Measurements from ENCODE around the gene PKNOX2. TPM values are rescaled to one million over a fixed set of nuclear protein-coding genes. Genes with fewer than 3 reads are reported as not detected.

PKNOX2 gene
- total RNA-seq, 1 donor from 2014 or later: not detected

- ChIA-PET POLR2A (no interaction called here), CTCF (no interaction called here)
- ATAC-seq (ENCODE audit: low read depth): no peak
- no peak overlapping the region for H3K4me3 Mint-ChIP-seq
- H3K36me3 Mint-ChIP-seq (ENCODE audit: low read depth): no peaks in the 10 kb centered on the region
- peaks cover 8% of the 10 kb centered on the region for H3K27me3 Mint-ChIP-seq
- H3K27ac Mint-ChIP-seq: no peak overlapping the region
- intact Hi-C loops (cut with micrococcal nuclease): no loop called here
- no peak for TF ChIP-seq CTCF (IDR thresholded peaks at IDR 0.05)
- no peaks in the 10 kb centered on the region for H3K4me1 Mint-ChIP-seq
- no peaks in the 10 kb centered on the region for H3K9me3 Mint-ChIP-seq
- DNase-seq: no peak
Observed at GRCh38 chr11:125274309-125274708, 109.8 kb downstream of the PKNOX2 start.

GRCh38 chr11:125274774-125275173 is 110.2 kb downstream of the PKNOX2 start:
- no peak overlapping the region for H3K27ac Mint-ChIP-seq
- no peak overlapping the region for H3K4me3 Mint-ChIP-seq
- ATAC-seq (ENCODE audit: low read depth) (no peak), DNase-seq (no peak)
- H3K27me3 Mint-ChIP-seq: peaks cover 8% of the 10 kb centered on the region
- no peaks in the 10 kb centered on the region for H3K36me3 Mint-ChIP-seq (ENCODE audit: low read depth)
- H3K9me3 Mint-ChIP-seq: no peaks in the 10 kb centered on the region
- no peaks in the 10 kb centered on the region for H3K4me1 Mint-ChIP-seq
- TF ChIP-seq CTCF (IDR thresholded peaks at IDR 0.05): no peak
- intact Hi-C loops (cut with micrococcal nuclease): no loop called here
- CTCF ChIA-PET: no interaction called here
- POLR2A ChIA-PET: no interaction called here

GRCh38 chr11:125275905-125276618 is 111.5 kb downstream of the PKNOX2 start:
- no peak overlapping the region for H3K27ac Mint-ChIP-seq
- H3K9me3 Mint-ChIP-seq: no peaks in the 10 kb centered on the region
- ChIA-PET POLR2A (no interaction called here), CTCF (no interaction called here)
- no peak overlapping the region for H3K4me3 Mint-ChIP-seq
- peaks cover 10% of the 10 kb centered on the region for H3K27me3 Mint-ChIP-seq
- H3K36me3 Mint-ChIP-seq (ENCODE audit: low read depth): no peaks in the 10 kb centered on the region
- ATAC-seq (ENCODE audit: low read depth) (no peak), DNase-seq (no peak)
- intact Hi-C loops (cut with micrococcal nuclease): no loop called here
- H3K4me1 Mint-ChIP-seq: no peaks in the 10 kb centered on the region
- TF ChIP-seq CTCF (IDR thresholded peaks at IDR 0.05): no peak

GRCh38 chr11:125276619-125276976 is 112.0 kb downstream of the PKNOX2 start:
- H3K27me3 Mint-ChIP-seq: peaks cover 10% of the 10 kb centered on the region
- ChIA-PET CTCF (no interaction called here), POLR2A (no interaction called here)
- no peaks in the 10 kb centered on the region for H3K9me3 Mint-ChIP-seq
- ATAC-seq (ENCODE audit: low read depth): no peak
- no peaks in the 10 kb centered on the region for H3K36me3 Mint-ChIP-seq (ENCODE audit: low read depth)
- DNase-seq: no peak
- TF ChIP-seq CTCF (IDR thresholded peaks at IDR 0.05): no peak
- intact Hi-C loops (cut with micrococcal nuclease): no loop called here
- H3K4me3 Mint-ChIP-seq: no peak overlapping the region
- H3K4me1 Mint-ChIP-seq: no peaks in the 10 kb centered on the region
- no peak overlapping the region for H3K27ac Mint-ChIP-seq

GRCh38 chr11:125279676-125280418 is 115.3 kb downstream of the PKNOX2 start:
- Mint-ChIP-seq H3K4me3 (no peak overlapping the region), H3K4me1 (no peaks in the 10 kb centered on the region), H3K9me3 (no peaks in the 10 kb centered on the region), H3K27ac (no peak overlapping the region), H3K27me3 (peaks cover 2% of the 10 kb centered on the region), H3K36me3 (ENCODE audit: low read depth) (no peaks in the 10 kb centered on the region)
- ChIA-PET CTCF (no interaction called here), POLR2A (no interaction called here)
- DNase-seq (no peak), ATAC-seq (ENCODE audit: low read depth) (no peak)
- no peak for TF ChIP-seq CTCF (IDR thresholded peaks at IDR 0.05)
- intact Hi-C loops (cut with micrococcal nuclease): no loop called here
